Uterus (tissue), 4 donors: ENCODE measurements around the gene FBLN1. TPM values are rescaled to one million over a fixed set of nuclear protein-coding genes. Genes with fewer than 3 reads are reported as not detected.

Experiments
- DNase-seq, 2 donors: peaks; one replicate each; pipeline ENCODE4 v3.0.0-alpha.2; 2019 to 2020
- H3K27ac ChIP-seq, 2 donors: fragments of 200-600 bp; sonication (generic); 1 replicate in 1 of 2; 2 replicates in 1 of 2; pipeline ENCODE4 v1.5.1; 2016 to 2018
- H3K27me3 ChIP-seq, 2 donors: fragments of 200-600 bp; sonication (generic); one replicate each; pipeline ENCODE4 v1.5.1; 2018 to 2019; ENCODE audit warnings: control low read depth in 1 of 2
- H3K36me3 ChIP-seq, 2 donors: fragments of 200-600 bp; sonication (generic); one replicate each; pipeline ENCODE4 v1.5.1; 2019; ENCODE audit warnings: control low read depth in 1 of 2
- H3K4me1 ChIP-seq, 2 donors: fragments of 200-600 bp; sonication (generic); one replicate each; pipeline ENCODE4 v1.5.1; 2018 to 2019; ENCODE audit warnings: control low read depth in 1 of 2
- H3K4me3 ChIP-seq, 2 donors: fragments of 200-600 bp; sonication (generic); 1 replicate in 1 of 2; 2 replicates in 1 of 2; pipeline ENCODE4 v1.5.1; 2018 to 2019; ENCODE audit warnings: mild to moderate bottlenecking in 1 of 2
- H3K9me3 ChIP-seq, 2 donors: fragments of 200-600 bp; sonication (generic); one replicate each; pipeline ENCODE4 v1.5.1; 2019; ENCODE audit warnings: control low read depth in 1 of 2
- POLR2A ChIP-seq, 2 donors: fragments of 450-650 bp; IDR thresholded peaks; one replicate each; pipeline ENCODE4 v1.6.1; 2016; ENCODE audit warnings: antibody characterized with exemption in 2 of 2, mild to moderate bottlenecking in 1 of 2, moderate library complexity in 1 of 2
- intact Hi-C: fragments of 100-400 bp; cut with DNase I; formaldehyde crosslinking; loops from one replicate; pipeline ENCODE4 v1.15.1; 2023; ENCODE audit warnings: low total_unique reads
- total RNA-seq, 4 donors: library from RNA; depleted of rRNA in 3 of 4; stranded (reverse); fragments of >200 nt in 3 of 4; gene quantifications; one replicate each; pipeline versions ENCODE4 v1.1.0 to v1.2.4, GENCODE V29; 2014 to 2023
- TF ChIP-seq, protein P1 (sequence below), 4 experiments: fragments of 200-600 bp in 2 of 4; fragments of 450-650 bp in 2 of 4; sonication (generic) in 2 of 4; IDR thresholded peaks; one replicate each; pipeline ENCODE4 v1.5.1; 2016 to 2019; ENCODE audit warnings: antibody characterized with exemption in 4 of 4, mild to moderate bottlenecking in 2 of 4, moderate library complexity in 1 of 4
- donor health status: DM: yes; HTN: yes; CAD: no.

Gene FBLN1
- total RNA-seq, 4 donors from 2014 or later, result 388 to 644 (median 479) TPM

- H3K36me3 ChIP-seq, result no peaks in the 10 kb centered on the region
- no peaks in the 10 kb centered on the region for H3K4me1 ChIP-seq
- intact Hi-C loops, result no loop called here
- H3K27ac ChIP-seq, result no peak overlapping the region
- H3K4me3 ChIP-seq, result no peak overlapping the region
- DNase-seq, result no peak
- no peaks in the 10 kb centered on the region for H3K27me3 ChIP-seq
- no peak for TF ChIP-seq POLR2A (IDR thresholded peaks at IDR 0.05)
- TF ChIP-seq, protein P1, sequence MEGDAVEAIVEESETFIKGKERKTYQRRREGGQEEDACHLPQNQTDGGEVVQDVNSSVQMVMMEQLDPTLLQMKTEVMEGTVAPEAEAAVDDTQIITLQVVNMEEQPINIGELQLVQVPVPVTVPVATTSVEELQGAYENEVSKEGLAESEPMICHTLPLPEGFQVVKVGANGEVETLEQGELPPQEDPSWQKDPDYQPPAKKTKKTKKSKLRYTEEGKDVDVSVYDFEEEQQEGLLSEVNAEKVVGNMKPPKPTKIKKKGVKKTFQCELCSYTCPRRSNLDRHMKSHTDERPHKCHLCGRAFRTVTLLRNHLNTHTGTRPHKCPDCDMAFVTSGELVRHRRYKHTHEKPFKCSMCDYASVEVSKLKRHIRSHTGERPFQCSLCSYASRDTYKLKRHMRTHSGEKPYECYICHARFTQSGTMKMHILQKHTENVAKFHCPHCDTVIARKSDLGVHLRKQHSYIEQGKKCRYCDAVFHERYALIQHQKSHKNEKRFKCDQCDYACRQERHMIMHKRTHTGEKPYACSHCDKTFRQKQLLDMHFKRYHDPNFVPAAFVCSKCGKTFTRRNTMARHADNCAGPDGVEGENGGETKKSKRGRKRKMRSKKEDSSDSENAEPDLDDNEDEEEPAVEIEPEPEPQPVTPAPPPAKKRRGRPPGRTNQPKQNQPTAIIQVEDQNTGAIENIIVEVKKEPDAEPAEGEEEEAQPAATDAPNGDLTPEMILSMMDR (IDR thresholded peaks at IDR 0.05), result no peak
- no peaks in the 10 kb centered on the region for H3K9me3 ChIP-seq
Measured at GRCh38 chr22:45578524-45579147, 76.0 kb downstream of the FBLN1 start.

GRCh38 chr22:45579306-45579705 lies 76.6 kb downstream of the FBLN1 start:
- Histone ChIP-seq H3K36me3 (no peaks in the 10 kb centered on the region), H3K27ac (no peak overlapping the region), H3K27me3 (no peaks in the 10 kb centered on the region), H3K4me1 (no peaks in the 10 kb centered on the region), H3K9me3 (no peaks in the 10 kb centered on the region), H3K4me3 (no peak overlapping the region)
- no peak for DNase-seq
- intact Hi-C loops, result no loop called here
- TF ChIP-seq, protein P1 (IDR thresholded peaks at IDR 0.05), result no peak
- TF ChIP-seq POLR2A (IDR thresholded peaks at IDR 0.05), result no peak

GRCh38 chr22:45579806-45580725 lies 77.4 kb downstream of the FBLN1 start:
- intact Hi-C loops, result no loop called here
- TF ChIP-seq, protein P1 (IDR thresholded peaks at IDR 0.05), result no peak
- TF ChIP-seq POLR2A (IDR thresholded peaks at IDR 0.05), result no peak
- Histone ChIP-seq H3K4me3 (no peak overlapping the region), H3K27ac (no peak overlapping the region), H3K9me3 (no peaks in the 10 kb centered on the region), H3K4me1 (no peaks in the 10 kb centered on the region), H3K27me3 (no peaks in the 10 kb centered on the region), H3K36me3 (no peaks in the 10 kb centered on the region)
- DNase-seq, result no peak

- intact Hi-C loops, result no loop called here
- Histone ChIP-seq H3K4me1 (no peaks in the 10 kb centered on the region), H3K36me3 (no peaks in the 10 kb centered on the region), H3K27me3 (no peaks in the 10 kb centered on the region), H3K9me3 (no peaks in the 10 kb centered on the region), H3K4me3 (no peak overlapping the region), H3K27ac (no peak overlapping the region)
- DNase-seq, result no peak
- TF ChIP-seq, protein P1 (IDR thresholded peaks at IDR 0.05), result no peak
- no peak for TF ChIP-seq POLR2A (IDR thresholded peaks at IDR 0.05)
Measured at GRCh38 chr22:45580726-45581381, 78.2 kb downstream of the FBLN1 start.
